ENCODE data around the gene MTREX. TPM values are rescaled to one million over a fixed set of nuclear protein-coding genes. Genes with fewer than 3 reads are reported as not detected.

The MTREX gene
- polyA plus RNA-seq, 2 of the 4 experiments (the other 2 are of a cell fraction), result 74.8 to 99.8 TPM

DNA sequence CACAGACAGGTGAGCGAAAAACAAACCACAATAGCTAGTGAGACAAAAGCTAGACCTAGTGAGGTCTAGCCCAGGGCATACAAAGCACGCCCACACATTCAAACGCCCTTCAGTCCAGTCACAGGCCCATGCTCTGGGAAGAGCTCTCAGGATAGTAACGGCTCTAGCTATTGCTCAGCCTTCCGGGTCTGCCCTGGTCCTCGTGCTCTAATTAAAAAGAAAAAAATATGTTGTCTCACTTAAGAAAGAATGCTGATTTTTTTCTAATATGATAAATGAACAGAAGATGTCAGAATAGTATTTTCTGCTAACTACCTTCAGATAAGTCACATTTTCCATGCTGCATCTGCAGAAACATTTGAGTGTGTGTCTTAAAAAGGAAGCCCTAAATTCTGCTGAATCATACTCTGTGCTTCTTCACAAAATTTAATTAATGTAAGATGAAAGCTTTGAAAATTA lies 132.4 kb downstream of the MTREX start:
- FAIRE-seq, result no peak
- Histone ChIP-seq H3K4me3 (no peak overlapping the region), H3K27ac (peak overlapping the region; percentile 10 to 83; a peak in 3 of 6 replicates), H3K9me3 (peaks cover 7% of the 10 kb centered on the region; the same call in 1 of the 3 replicates), H3K4me1 (peaks cover 37% of the 10 kb centered on the region), H3K4me2 (no peak overlapping the region)
- POLR2A ChIA-PET, result interaction anchor here (0.5 kb wide), 1 partner anchor 72 kb away, joined by 4 read pairs; no protein-coding TSS in a partner anchor
- no peak for ATAC-seq
- DNase-seq (ENCODE audit: low read depth in 1 of 2, low spot score in 1 of 2), result no peak
- TF ChIP-seq MAFK (IDR thresholded peaks at IDR 0.05; ENCODE audit: partially characterized antibody), result peak; percentile 55
- TF ChIP-seq HEYL (CRISPR knock-in tag; IDR thresholded peaks at IDR 0.05), result no peak
- WGBS (ENCODE audit: missing lambda C conversion rate), result 82% methylated on average over 6 of the region's 6 CpGs
- CTCF ChIA-PET, result interaction anchor here (1.0 to 1.1 kb wide), 2 partner anchors 9 to 253 kb away, joined by 3 read pairs; no protein-coding TSS in a partner anchor

DNA sequence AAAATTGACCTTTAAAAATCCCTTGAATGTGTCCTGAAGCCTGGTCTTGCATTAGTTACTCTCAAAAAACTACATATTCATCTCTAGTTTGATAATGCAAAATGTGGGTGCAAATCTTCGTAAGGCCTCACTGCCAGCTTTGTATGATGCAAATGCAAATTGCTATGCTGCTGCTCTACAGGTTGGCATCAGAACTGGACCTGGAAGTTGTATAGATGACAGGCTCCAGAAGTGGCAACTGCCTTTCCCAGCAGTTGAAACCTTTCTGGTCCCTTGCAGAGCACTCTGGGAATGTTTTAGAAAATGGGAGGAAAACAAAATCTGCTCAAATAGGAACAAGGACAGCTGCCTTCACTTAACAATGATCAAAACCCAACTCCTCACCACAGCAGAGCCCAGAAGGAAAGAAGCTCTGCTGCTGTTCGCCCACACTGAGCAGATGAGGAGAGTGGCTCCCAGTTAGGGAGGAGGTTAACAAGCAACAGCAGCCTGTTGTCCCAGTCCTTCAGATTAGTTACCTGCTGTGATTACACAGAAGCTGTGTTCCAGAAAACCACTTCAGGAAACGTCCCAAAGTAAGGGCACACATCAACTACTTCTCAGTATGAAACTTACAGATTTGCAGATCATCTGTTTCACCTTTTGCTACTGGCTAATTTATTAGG lies 133.4 kb downstream of the MTREX start:
- FAIRE-seq, result peak; percentile 7
- TF ChIP-seq, protein P1, sequence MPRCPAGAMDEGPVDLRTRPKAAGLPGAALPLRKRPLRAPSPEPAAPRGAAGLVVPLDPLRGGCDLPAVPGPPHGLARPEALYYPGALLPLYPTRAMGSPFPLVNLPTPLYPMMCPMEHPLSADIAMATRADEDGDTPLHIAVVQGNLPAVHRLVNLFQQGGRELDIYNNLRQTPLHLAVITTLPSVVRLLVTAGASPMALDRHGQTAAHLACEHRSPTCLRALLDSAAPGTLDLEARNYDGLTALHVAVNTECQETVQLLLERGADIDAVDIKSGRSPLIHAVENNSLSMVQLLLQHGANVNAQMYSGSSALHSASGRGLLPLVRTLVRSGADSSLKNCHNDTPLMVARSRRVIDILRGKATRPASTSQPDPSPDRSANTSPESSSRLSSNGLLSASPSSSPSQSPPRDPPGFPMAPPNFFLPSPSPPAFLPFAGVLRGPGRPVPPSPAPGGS (IDR thresholded peaks at IDR 0.05), result no peak
- ChIA-PET CTCF (no interaction called here), POLR2A (no interaction called here)
- no peak for ATAC-seq
- peak overlapping the region in 1 of 2 experiments; percentile 22; a peak in 2 of 6 replicates for H3K27ac ChIP-seq
- no peak for DNase-seq (ENCODE audit: low read depth in 1 of 2, low spot score in 1 of 2)
- no peak overlapping the region for H3K4me2 ChIP-seq
- H3K9me3 ChIP-seq, result no peaks in the 10 kb centered on the region; the same call in 2 of the 3 replicates
- H3K4me3 ChIP-seq, result no peak overlapping the region
- 81% methylated on average over 3 of the region's 3 CpGs for WGBS (ENCODE audit: missing lambda C conversion rate)
- peaks cover 37% of the 10 kb centered on the region for H3K4me1 ChIP-seq

DNA sequence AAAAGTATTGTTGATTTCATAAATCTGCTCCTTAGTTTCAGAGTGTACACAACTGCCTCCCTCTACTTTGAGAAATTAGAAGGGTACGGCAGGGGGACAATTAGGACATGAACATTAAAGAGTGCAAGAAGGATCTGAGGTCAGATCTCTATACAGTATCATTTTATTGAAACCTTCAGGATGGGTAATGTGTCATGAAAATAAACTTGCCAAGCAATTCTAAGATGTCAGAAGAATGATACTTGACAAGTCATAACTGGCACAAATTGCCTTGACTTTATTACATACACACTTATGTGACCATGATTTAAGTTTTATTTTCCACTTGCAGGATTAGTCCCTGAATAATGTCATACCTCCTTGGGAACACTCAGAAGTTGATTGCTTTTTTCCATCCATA lies 134.2 kb downstream of the MTREX start:
- Histone ChIP-seq H3K9me3 (no peaks in the 10 kb centered on the region; the same call in 2 of the 3 replicates), H3K4me1 (peaks cover 33% of the 10 kb centered on the region), H3K27ac (no peak overlapping the region), H3K4me2 (no peak overlapping the region), H3K4me3 (no peak overlapping the region)
- WGBS (ENCODE audit: missing lambda C conversion rate), result 97% methylated on average over 1 of the region's 1 CpG
- DNase-seq (ENCODE audit: low read depth in 1 of 2, low spot score in 1 of 2) (no peak), FAIRE-seq (no peak), ATAC-seq (no peak)
- CTCF ChIA-PET, result interaction anchor here (1.5 kb wide), 1 partner anchor 250 kb away, joined by 3 read pairs; no protein-coding TSS in a partner anchor
- TF ChIP-seq MYC (IDR thresholded peaks at IDR 0.05; ENCODE audit: borderline replicate concordance, low read length), result no peak
- TF ChIP-seq ZFP36 (IDR thresholded peaks at IDR 0.05; ENCODE audit: borderline replicate concordance, partially characterized antibody), result no peak
- TF ChIP-seq, protein P2, sequence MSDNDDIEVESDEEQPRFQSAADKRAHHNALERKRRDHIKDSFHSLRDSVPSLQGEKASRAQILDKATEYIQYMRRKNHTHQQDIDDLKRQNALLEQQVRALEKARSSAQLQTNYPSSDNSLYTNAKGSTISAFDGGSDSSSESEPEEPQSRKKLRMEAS (IDR thresholded peaks at IDR 0.05), result no peak
- TF ChIP-seq FOSL2 (IDR thresholded peaks at IDR 0.05), result no peak
- no peak for TF ChIP-seq FOSL2 (CRISPR knock-in tag; IDR thresholded peaks at IDR 0.05)
- TF ChIP-seq, protein P3, sequence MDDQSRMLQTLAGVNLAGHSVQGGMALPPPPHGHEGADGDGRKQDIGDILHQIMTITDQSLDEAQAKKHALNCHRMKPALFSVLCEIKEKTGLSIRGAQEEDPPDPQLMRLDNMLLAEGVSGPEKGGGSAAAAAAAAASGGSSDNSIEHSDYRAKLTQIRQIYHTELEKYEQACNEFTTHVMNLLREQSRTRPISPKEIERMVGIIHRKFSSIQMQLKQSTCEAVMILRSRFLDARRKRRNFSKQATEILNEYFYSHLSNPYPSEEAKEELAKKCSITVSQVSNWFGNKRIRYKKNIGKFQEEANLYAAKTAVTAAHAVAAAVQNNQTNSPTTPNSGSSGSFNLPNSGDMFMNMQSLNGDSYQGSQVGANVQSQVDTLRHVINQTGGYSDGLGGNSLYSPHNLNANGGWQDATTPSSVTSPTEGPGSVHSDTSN (IDR thresholded peaks at IDR 0.05), result no peak
- no peak for TF ChIP-seq NFE2L2 (conservative IDR thresholded peaks at IDR 0.05; ENCODE audit: low read length)
- TF ChIP-seq CBX2 (IDR thresholded peaks at IDR 0.05; ENCODE audit: borderline replicate concordance, low read depth), result no peak
- POLR2A ChIA-PET, result no interaction called here

- TF ChIP-seq EHF (CRISPR knock-in tag; IDR thresholded peaks at IDR 0.05) (no peak), BHLHE40 (IDR thresholded peaks at IDR 0.05; ENCODE audit: low read depth, low read length) (no peak), SREBF2 (IDR thresholded peaks at IDR 0.05) (no peak), JUNB (IDR thresholded peaks at IDR 0.05) (no peak), PHF8 (IDR thresholded peaks at IDR 0.05; ENCODE audit: borderline replicate concordance, low read depth) (no peak), ZSCAN20 (CRISPR knock-in tag; IDR thresholded peaks at IDR 0.05) (no peak), ATOH8 (CRISPR knock-in tag; IDR thresholded peaks at IDR 0.05; ENCODE audit: low read depth) (no peak)
- TF ChIP-seq, protein P4, sequence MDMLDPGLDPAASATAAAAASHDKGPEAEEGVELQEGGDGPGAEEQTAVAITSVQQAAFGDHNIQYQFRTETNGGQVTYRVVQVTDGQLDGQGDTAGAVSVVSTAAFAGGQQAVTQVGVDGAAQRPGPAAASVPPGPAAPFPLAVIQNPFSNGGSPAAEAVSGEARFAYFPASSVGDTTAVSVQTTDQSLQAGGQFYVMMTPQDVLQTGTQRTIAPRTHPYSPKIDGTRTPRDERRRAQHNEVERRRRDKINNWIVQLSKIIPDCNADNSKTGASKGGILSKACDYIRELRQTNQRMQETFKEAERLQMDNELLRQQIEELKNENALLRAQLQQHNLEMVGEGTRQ (IDR thresholded peaks at IDR 0.05), result no peak
- TF ChIP-seq, protein P5, sequence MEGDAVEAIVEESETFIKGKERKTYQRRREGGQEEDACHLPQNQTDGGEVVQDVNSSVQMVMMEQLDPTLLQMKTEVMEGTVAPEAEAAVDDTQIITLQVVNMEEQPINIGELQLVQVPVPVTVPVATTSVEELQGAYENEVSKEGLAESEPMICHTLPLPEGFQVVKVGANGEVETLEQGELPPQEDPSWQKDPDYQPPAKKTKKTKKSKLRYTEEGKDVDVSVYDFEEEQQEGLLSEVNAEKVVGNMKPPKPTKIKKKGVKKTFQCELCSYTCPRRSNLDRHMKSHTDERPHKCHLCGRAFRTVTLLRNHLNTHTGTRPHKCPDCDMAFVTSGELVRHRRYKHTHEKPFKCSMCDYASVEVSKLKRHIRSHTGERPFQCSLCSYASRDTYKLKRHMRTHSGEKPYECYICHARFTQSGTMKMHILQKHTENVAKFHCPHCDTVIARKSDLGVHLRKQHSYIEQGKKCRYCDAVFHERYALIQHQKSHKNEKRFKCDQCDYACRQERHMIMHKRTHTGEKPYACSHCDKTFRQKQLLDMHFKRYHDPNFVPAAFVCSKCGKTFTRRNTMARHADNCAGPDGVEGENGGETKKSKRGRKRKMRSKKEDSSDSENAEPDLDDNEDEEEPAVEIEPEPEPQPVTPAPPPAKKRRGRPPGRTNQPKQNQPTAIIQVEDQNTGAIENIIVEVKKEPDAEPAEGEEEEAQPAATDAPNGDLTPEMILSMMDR (IDR thresholded peaks at IDR 0.05), result no peak
- no peaks in the 10 kb centered on the region for H3K9me3 ChIP-seq
- ATAC-seq (no peak), FAIRE-seq (no peak), DNase-seq (ENCODE audit: low read depth in 1 of 2, low spot score in 1 of 2) (no peak)
- H3K27ac ChIP-seq, result no peak overlapping the region
- no peak overlapping the region for H3K4me2 ChIP-seq
- no peak overlapping the region for H3K4me3 ChIP-seq
- 96% methylated on average over 3 of the region's 3 CpGs for WGBS (ENCODE audit: missing lambda C conversion rate)
- ChIA-PET CTCF (no interaction called here), POLR2A (no interaction called here)
- 0 out of 3 replicates have a peak, but pooled peaks cover 3% of the 10 kb centered on the region for H3K4me1 ChIP-seq
Observed at GRCh38 chr5:55445791-55446190, 138.0 kb downstream of the MTREX start.
